HEK293T (cell line): ENCODE data around the gene IL19.

Source experiments
- CTCF ChIA-PET: fragments of 350-600 bp; formaldehyde crosslinking; extraction: SDS; loops from one replicate; lab custom pipeline; 2021; ENCODE audit warnings: antibody characterized with exemption, inconsistent platforms; lab: Yijun Ruan, JAX
- POLR2A ChIA-PET: fragments of 350-600 bp; formaldehyde crosslinking; extraction: SDS; loops from one replicate; lab custom pipeline; 2020; ENCODE audit warnings: antibody characterized with exemption, inconsistent platforms; lab: Yijun Ruan, JAX
- DNase-seq: peaks from one replicate; pipeline ENCODE4 v3.0.0; 2012; ENCODE audit warnings: mixed read lengths; ENCODE audit errors: extremely low spot score
- ARNT ChIP-seq: fragments of 450-650 bp; IDR thresholded peaks from 2 replicates; pipeline ENCODE4 v1.6.1; 2017; ENCODE audit warnings: mild to moderate bottlenecking
- BHLHE40 ChIP-seq: fragments of 450-650 bp; IDR thresholded peaks from 2 replicates; pipeline ENCODE4 v1.6.1; 2016; ENCODE audit warnings: mild to moderate bottlenecking, moderate library complexity, borderline replicate concordance
- CTBP1 ChIP-seq: fragments of 450-650 bp; IDR thresholded peaks from 2 replicates; pipeline ENCODE4 v1.6.1; 2016; ENCODE audit warnings: borderline replicate concordance
- ELF4 ChIP-seq: fragments of 450-650 bp; IDR thresholded peaks from 2 replicates; pipeline ENCODE4 v1.6.1; 2017; ENCODE audit warnings: antibody characterized with exemption
- FOXA1 ChIP-seq: fragments of 450-650 bp; IDR thresholded peaks from 2 replicates; pipeline ENCODE4 v1.6.1; 2016; ENCODE audit warnings: mild to moderate bottlenecking
- FOXK2 ChIP-seq: fragments of 450-650 bp; IDR thresholded peaks from 2 replicates; pipeline ENCODE4 v1.6.1; 2016; ENCODE audit warnings: mild to moderate bottlenecking
- FOXM1 ChIP-seq: fragments of 450-650 bp; IDR thresholded peaks from 2 replicates; pipeline ENCODE4 v1.6.1; 2017; ENCODE audit warnings: mild to moderate bottlenecking, borderline replicate concordance
- HDGF ChIP-seq: fragments of 450-650 bp; IDR thresholded peaks from 2 replicates; pipeline ENCODE4 v1.6.1; 2017; ENCODE audit warnings: antibody characterized with exemption, borderline replicate concordance
- L3MBTL2 ChIP-seq: fragments of 450-650 bp; conservative IDR thresholded peaks from 2 replicates; pipeline ENCODE4 v1.6.1; 2016; ENCODE audit warnings: mild to moderate bottlenecking
- LEF1 ChIP-seq: fragments of 450-650 bp; IDR thresholded peaks from 2 replicates; pipeline ENCODE4 v1.6.1; 2017; ENCODE audit warnings: mild to moderate bottlenecking, borderline replicate concordance
- NFRKB ChIP-seq: fragments of 450-650 bp; IDR thresholded peaks from 2 replicates; pipeline ENCODE4 v1.6.1; 2016; ENCODE audit warnings: mild to moderate bottlenecking, moderate library complexity
- PKNOX1 ChIP-seq: fragments of 450-650 bp; IDR thresholded peaks from 2 replicates; pipeline ENCODE4 v1.6.1; 2016
- SP1 ChIP-seq: fragments of 450-650 bp; IDR thresholded peaks from 2 replicates; pipeline ENCODE4 v1.6.1; 2017
- SUZ12 ChIP-seq: fragments of 450-650 bp; IDR thresholded peaks from 2 replicates; pipeline ENCODE4 v1.6.1; 2016; ENCODE audit warnings: mild to moderate bottlenecking
- TARDBP ChIP-seq: fragments of 450-650 bp; IDR thresholded peaks from 2 replicates; pipeline ENCODE4 v1.6.1; 2016
- ZNF384 ChIP-seq: fragments of 450-650 bp; IDR thresholded peaks from 2 replicates; pipeline ENCODE4 v1.6.1; 2016

The IL19 gene

DNA sequence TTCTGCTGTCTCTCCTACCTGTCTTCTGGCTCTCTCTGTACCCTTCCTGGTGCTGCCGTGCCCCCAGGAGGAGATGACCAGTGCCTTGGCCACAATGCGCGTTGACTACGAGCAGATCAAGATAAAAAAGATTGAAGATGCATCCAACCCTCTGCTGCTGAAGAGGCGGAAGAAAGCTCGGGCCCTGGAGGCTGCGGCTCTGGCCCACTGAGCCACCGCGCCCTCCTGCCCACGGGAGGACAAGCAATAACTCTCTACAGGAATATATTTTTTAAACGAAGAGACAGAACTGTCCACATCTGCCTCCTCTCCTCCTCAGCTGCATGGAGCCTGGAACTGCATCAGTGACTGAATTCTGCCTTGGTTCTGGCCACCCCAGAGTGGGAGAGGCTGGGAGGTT lies 38.1 kb upstream of the IL19 start:
- no peak for DNase-seq
- ChIA-PET POLR2A (no interaction called here), CTCF (no interaction called here)
- TF ChIP-seq PKNOX1: no peak
- no peak for TF ChIP-seq LEF1
- TF ChIP-seq NFRKB: no peak
- no peak for TF ChIP-seq FOXK2
- no peak for TF ChIP-seq FOXA1
- TF ChIP-seq HDGF: no peak
- no peak for TF ChIP-seq ELF4
- TF ChIP-seq ZNF384: no peak
- no peak for TF ChIP-seq TARDBP
- TF ChIP-seq CTBP1: no peak
- TF ChIP-seq BHLHE40: no peak
- TF ChIP-seq L3MBTL2: no peak

GRCh38 chr1:206732992-206733391 lies 37.6 kb upstream of the IL19 start:
- no peak for DNase-seq
- ChIA-PET CTCF (interaction anchor here (2.3 kb wide), 1 partner anchor 76 kb away, joined by 8 read pairs; no protein-coding TSS in a partner anchor), POLR2A (no interaction called here)
- TF ChIP-seq PKNOX1 (no peak), ZNF384 (no peak), FOXA1 (no peak), NFRKB (no peak), ELF4 (no peak), ARNT (no peak), HDGF (no peak), FOXM1 (no peak), SP1 (no peak), CTBP1 (no peak), BHLHE40 (no peak), L3MBTL2 (no peak), LEF1 (no peak), SUZ12 (no peak), FOXK2 (no peak), TARDBP (no peak)

GRCh38 chr1:206734499-206735142 lies 36.0 kb upstream of the IL19 start:
- CTCF ChIA-PET: interaction anchor here (0.7 to 2.3 kb wide), 11 partner anchors 8 to 248 kb away, joined by 3 to 13 read pairs (median 5); partner anchors contain the start of gene EIF2D
- POLR2A ChIA-PET: interaction anchor here (1.0 kb wide), 1 partner anchor 178 kb away, joined by 3 read pairs; no protein-coding TSS in a partner anchor
- TF ChIP-seq SUZ12 (no peak), FOXK2 (no peak), FOXM1 (no peak), ZNF384 (no peak), PKNOX1 (no peak), BHLHE40 (no peak), FOXA1 (no peak), LEF1 (no peak), TARDBP (no peak)
- peak; percentile 76 for DNase-seq

DNA sequence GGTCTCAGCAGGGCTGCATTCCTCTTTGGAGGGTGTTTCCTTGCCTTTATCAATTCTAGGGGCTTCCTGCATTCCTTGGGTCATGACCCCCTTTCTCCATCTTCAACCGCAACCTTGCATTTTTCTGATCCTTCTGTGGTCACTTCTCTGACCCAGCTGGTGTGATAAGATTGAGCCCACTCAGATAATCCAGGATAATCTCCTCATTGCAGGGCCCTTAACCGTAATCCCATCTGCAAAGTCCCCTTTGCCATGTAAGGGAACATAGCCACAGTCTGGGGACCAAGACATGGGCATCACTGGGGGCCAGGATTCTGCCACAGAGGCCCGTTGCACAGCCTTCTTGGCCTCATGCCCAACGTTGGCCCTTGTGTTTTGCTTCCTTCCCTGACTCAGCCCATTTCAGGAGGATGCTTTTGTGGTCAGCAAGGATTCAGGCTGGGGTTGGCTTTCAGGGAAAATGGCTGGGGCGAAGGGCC lies 35.0 kb upstream of the IL19 start:
- DNase-seq: no peak
- POLR2A ChIA-PET: no interaction called here
- CTCF ChIA-PET: interaction anchor here (1.6 to 2.1 kb wide), 3 partner anchors 9 to 177 kb away, joined by 5 to 13 read pairs (median 7); no protein-coding TSS in a partner anchor
- no peak for TF ChIP-seq ZNF384
- TF ChIP-seq NFRKB: no peak
- TF ChIP-seq BHLHE40: no peak
- no peak for TF ChIP-seq FOXK2
- no peak for TF ChIP-seq L3MBTL2
- no peak for TF ChIP-seq PKNOX1
- no peak for TF ChIP-seq FOXM1
- TF ChIP-seq HDGF: no peak
- TF ChIP-seq ELF4: no peak
- TF ChIP-seq TARDBP: no peak
- no peak for TF ChIP-seq ARNT
- no peak for TF ChIP-seq FOXA1
- no peak for TF ChIP-seq SUZ12
- TF ChIP-seq CTBP1: no peak

DNA sequence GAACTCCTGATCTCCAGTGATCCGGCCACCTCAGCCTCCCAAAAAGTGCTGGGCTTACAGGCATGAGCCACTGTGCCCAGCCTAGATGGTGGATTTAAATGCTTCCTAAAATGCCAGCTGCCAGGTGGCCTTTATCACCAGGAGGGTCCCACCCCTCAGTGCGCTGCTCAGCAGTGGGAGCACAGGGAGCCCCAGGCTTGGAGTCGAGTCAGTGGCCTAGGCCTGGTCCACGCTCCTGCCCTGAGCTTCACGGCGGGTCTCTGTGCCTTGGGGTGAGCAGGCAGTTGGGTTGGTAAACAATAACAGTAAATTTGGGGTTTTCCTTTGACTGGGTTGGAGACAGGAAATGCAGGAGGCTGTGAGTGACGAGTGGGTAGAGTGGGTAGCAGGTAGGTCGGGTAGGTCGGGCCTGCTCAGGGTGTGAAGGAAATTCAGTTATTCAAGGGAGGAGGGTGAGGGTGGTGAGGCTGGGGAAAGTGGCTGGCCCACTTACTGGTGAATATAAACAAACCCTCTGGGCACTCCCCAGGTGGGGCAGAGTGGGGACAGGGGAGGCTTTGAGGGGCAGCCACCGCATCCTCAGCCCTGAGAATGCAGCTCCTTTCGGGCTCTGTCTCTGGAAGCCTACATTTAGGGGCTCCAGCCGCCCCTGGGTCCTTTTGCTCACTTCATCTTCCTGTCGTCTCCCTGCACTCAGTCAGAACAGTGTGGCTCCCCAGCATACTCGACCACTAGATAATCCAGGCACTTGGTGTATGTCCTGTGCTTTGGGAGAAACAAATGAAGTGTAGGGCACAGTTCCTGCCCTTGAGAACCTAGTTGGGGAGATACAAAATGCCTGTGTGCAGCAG lies 33.5 kb upstream of the IL19 start:
- POLR2A ChIA-PET: no interaction called here
- no peak for DNase-seq
- no peak for TF ChIP-seq PKNOX1
- TF ChIP-seq HDGF: no peak
- no peak for TF ChIP-seq FOXA1
- no peak for TF ChIP-seq FOXK2
- TF ChIP-seq BHLHE40: no peak
- no peak for TF ChIP-seq ARNT
- CTCF ChIA-PET: interaction anchor here (0.6 kb wide), 1 partner anchor 1783 kb away, joined by 3 read pairs; no protein-coding TSS in a partner anchor
